Tongue (tissue), 2 donors: ENCODE measurements around the gene VPS13C. TPM values are rescaled to one million over a fixed set of nuclear protein-coding genes. Genes with fewer than 3 reads are reported as not detected.
A peak's percentile ranks its signal among the peaks of the same experiment; 100 is the strongest.

Experiments used
- DNase-seq: peaks from one replicate; pipeline ENCODE4 v3.0.0-alpha.2; 2015
- total RNA-seq: library from RNA; depleted of rRNA; stranded (reverse); fragments of >200 nt; gene quantifications from one replicate; pipeline ENCODE4 v1.2.3, GENCODE V29; 2014

Gene VPS13C
- total RNA-seq, 1 donor from 2014 or later = 93.5 TPM

DNA sequence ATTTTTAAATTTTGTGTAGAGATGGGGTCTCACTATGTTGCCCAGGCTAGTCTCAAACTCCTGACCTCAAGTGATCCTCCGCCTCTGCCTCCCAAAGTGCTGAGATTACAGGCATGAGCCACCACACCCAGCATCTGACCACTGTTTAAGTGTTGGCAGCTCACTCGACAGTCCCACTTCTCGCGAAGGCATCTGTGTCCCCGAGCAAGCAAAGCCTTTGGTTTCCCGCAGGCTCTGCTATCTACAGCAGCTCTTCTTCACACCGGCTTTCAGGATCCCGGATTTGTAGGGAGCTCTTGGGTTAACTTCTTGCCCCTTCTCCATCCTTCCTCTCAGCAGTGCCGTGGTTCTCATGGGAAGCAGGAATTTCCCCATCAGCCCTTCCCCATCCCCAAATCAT lies 240.9 kb downstream of the VPS13C start:
- no peak for DNase-seq

DNA sequence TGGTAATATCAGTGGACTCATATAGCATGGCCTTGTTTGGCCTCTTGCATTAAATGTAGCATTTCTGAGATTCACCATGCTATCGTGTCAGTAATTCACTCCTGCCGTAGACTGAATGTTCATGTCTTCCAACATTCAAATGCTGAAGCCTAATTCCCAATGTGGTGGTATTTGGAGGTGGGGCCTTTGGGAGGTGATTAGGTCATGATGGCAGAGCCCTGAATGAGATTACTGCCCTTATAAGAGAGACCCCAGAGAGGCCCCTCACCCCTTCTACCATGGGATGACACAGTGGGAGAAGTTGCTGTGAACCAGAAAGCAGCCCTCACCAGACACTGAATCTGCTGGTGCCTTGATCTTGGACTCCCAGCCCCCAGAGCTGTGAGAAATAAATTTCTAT lies 241.4 kb downstream of the VPS13C start:
- no peak for DNase-seq

GRCh38 chr15:61816856-61817255 lies 243.4 kb downstream of the VPS13C start:
- DNase-seq = no peak

GRCh38 chr15:61815356-61816083 lies 244.7 kb downstream of the VPS13C start:
- DNase-seq = no peak

DNA sequence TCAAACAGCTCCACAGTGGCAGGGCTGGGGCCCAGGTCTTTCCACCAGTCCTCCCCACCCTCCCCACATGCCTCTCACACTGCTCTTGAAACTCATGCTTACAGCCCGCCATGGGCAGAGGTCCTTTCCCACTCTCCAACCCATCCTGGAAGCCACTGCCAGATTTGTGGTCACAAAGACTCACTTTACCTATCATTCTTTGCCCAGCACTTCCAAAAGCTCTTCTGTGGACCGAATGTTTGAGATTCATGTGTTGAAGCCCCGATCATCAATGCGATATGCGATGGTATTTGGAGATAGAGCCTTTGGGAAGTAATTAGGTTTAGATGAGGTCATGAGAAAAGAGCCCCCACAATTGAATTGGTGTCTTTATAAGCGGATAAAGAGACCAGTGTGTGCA lies 247.8 kb downstream of the VPS13C start:
- no peak for DNase-seq

- DNase-seq = peak; percentile 7
Measured at GRCh38 chr15:61811952-61812351, 248.3 kb downstream of the VPS13C start.

- no peak for DNase-seq
Measured at GRCh38 chr15:61809216-61809615, 251.0 kb downstream of the VPS13C start.

DNA sequence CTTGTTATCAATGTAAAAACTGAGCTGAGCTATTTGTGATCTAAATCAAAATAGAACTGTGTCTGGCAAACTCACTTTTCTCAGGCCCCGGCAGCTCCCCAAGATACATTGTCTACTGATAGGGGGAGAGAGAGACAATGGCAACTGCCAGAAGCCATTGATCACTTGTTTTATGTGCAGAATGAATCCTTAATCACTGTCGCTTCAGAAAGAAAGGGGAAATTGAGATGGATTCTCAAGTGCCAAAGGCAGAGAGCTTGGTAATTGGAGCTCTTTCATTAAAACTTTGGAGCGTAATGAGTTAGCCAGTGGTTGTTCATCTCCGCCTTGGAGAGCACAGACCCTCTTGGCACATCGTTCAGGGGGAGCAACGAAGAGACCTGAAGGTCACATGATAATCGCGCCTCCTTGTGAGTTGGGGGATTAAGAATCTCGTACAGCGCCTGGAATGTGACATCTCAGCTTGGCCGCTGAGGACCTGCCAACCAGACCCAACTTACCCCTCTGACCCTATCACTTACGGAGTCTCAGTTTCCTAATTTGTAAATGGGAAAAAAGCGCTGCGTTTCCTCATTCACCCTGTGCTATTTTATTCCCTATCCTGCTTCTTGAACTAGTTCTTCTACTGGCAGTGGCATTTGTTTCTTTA lies 252.8 kb downstream of the VPS13C start:
- no peak for DNase-seq

Other genes with a start within 250 kb of the VPS13C start
- gene C2CD4A, start 6.5 kb upstream of the VPS13C start, total RNA-seq = not detected
- 20.2 TPM for gene C2CD4B, start 104.8 kb upstream of the VPS13C start, total RNA-seq